GM23248 (cell line): Measurements from ENCODE around the gene CENPX.

Source experiments
- EZH2 ChIP-seq: fragments of 200-600 bp; sonication (generic); IDR thresholded peaks from 2 replicates; pipeline ENCODE4 v1.6.1; 2018; ENCODE audit warnings: antibody characterized with exemption, mild to moderate bottlenecking; ENCODE audit not compliant: insufficient read depth, poor library complexity, severe bottlenecking
- EZH2phosphoT487 ChIP-seq: fragments of 200-600 bp; sonication (generic); IDR thresholded peaks from 2 replicates; pipeline ENCODE4 v1.6.1; 2018; ENCODE audit warnings: antibody characterized with exemption, moderate library complexity, mild to moderate bottlenecking, low read depth; ENCODE audit not compliant: insufficient read depth

DNA sequence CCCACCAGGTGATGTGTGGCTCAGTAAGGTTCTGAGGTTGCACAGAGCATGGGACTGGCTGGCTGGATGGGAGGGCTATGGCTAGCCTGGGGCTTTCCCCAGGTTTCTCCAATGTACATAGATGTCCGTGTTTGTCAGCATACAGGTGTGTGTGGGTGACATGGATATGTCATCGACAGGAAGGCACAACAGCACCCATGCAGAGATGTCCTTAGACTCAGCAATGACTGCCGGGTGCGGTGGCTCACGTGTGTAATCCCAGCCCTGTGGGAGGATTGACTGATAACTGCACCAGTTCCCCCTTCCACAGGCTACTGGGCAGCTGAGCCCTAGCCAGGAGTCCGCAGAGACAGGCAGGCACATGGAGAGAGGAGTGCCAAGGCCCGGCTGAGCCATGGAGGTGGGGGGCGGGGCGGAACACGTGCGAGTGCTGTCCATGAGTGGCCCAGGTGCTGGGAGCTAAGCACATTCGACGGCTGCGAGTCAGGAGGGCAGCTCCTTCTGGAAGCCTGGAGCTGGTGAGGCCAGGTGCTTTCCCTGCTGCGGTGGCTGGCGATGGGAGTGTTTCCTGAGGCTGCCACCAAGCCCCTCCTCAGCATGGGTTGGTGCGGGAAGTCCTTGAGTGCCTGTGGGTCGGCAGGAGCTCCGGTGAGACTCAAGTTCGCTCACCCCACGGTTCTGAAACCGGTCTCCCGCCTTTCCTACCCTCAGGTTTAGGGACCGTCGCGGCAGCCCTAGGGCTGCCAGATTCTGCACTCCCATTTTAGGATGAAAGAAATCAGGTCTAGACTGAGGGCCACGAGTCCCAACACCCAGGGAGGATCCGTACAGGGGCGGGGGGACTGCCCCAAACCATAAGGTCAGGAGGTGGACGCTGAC is 46.1 kb downstream of the CENPX start:
- TF ChIP-seq EZH2 (no peak), EZH2phosphoT487 (no peak)
